ENCODE measurements around the gene SFTPD. TPM values are rescaled to one million over a fixed set of nuclear protein-coding genes. Genes with fewer than 3 reads are reported as not detected.

The SFTPD gene
- total RNA-seq, 2 experiments from 2014 or later, result not detected

DNA sequence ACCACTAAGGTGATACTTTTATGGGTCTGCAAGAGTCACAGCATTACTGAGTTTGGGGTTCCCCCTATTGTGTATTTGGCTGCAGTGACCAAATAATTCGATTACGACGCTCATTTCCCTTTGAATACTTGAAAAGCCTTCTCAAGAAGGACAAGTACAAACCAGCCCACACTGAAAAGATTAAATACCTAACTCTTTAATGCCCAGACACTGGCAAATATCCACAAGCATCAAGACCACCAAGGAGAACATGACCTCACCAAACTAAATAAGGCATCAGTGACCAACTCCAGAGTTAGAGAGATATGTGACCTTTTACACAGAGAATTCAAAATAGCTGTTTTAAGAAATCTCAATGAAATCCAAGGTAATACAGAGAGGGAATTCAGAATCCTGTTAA, 31.8 kb upstream of the SFTPD start:
- H3K36me3 Mint-ChIP-seq (ENCODE audit: low read depth), result no peaks in the 10 kb centered on the region
- intact Hi-C loops (cut with micrococcal nuclease), result loop anchor here (1.0 kb wide), 1 partner anchor 27 kb away; no protein-coding TSS in a partner anchor
- no peaks in the 10 kb centered on the region for H3K9me3 Mint-ChIP-seq
- DNase-seq, result no peak
- no peak overlapping the region for H3K4me3 Mint-ChIP-seq
- peaks cover 38% of the 10 kb centered on the region for H3K27me3 Mint-ChIP-seq (ENCODE audit: low read depth)
- peaks cover 8% of the 10 kb centered on the region for H3K4me1 Mint-ChIP-seq (ENCODE audit: low read depth)
- H3K27ac Mint-ChIP-seq, result no peak overlapping the region
- CTCF ChIA-PET, result no interaction called here

DNA sequence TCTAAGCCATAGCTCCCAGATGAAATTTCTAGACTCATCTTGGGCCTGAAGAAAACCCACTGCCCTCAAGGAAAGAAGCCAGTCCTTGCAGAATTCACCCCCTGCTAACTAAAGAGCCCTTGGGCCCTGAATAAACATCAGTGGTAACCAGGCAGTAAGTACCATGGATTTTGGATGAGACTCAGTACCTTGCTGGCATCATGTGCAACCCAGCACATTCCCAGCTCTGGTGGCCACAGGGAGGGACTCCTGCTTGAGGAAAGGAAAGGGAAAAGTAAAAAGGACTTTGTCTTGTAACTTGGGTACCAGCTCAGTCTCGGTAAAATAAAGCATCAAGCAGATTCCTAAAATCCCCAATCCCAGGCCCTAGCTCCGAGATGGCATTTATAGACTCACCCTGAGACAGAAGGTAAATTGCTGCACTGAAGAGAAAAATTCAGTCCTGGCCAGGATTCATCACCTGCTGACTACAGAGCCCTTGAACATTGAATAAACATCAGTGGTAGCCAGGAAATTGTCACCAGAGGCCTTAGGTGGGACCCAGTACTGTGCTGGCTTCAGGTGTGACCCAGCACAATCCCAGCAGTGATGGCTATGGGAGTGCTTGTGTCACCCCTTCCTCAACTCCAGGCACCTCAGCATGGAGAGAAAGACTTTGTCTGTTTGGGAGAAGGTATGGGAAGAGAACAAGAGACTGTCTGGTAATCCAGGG, 31.2 kb upstream of the SFTPD start:
- CTCF ChIA-PET, result no interaction called here
- Mint-ChIP-seq H3K27ac (no peak overlapping the region), H3K4me1 (ENCODE audit: low read depth) (peaks cover 8% of the 10 kb centered on the region), H3K9me3 (peaks cover 4% of the 10 kb centered on the region), H3K27me3 (ENCODE audit: low read depth) (peaks cover 36% of the 10 kb centered on the region), H3K36me3 (ENCODE audit: low read depth) (no peaks in the 10 kb centered on the region), H3K4me3 (no peak overlapping the region)
- DNase-seq, result no peak
- intact Hi-C loops (cut with micrococcal nuclease), result no loop called here

DNA sequence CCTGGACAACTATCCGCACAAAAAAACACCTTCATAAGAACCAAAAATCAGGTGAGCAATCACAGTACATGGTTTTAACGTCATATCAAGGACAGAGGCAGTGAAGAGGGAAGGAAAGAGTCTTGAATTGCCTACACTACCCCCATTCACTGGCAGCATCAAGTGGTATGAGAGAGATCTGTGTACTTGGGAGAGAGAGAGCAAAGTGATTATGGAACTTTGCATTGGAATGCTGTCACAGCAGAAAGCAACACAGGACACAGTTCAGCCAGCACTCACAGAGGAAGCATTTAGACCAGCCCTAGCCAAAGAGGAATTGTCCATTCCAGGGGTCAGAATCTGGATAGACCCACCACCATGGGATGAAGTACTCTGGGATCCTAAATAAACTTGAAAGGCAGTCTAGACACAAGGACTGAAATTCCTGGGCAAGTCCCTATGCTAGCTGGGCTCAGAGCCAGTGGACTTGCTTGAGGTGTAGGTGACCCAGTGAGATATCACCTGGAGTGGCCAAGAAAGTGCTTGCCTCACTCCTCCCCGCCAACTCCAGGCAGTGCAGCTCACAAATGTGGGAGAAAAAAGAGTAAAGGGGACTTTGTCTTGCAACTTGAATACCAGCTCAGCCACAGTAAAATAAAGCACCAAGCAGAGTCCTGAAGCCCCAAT, 30.5 kb upstream of the SFTPD start:
- no peak overlapping the region for H3K27ac Mint-ChIP-seq
- CTCF ChIA-PET, result no interaction called here
- H3K36me3 Mint-ChIP-seq (ENCODE audit: low read depth), result no peaks in the 10 kb centered on the region
- intact Hi-C loops (cut with micrococcal nuclease), result no loop called here
- H3K4me3 Mint-ChIP-seq, result no peak overlapping the region
- H3K4me1 Mint-ChIP-seq (ENCODE audit: low read depth), result peaks cover 4% of the 10 kb centered on the region
- no peak for DNase-seq
- H3K9me3 Mint-ChIP-seq, result peaks cover 4% of the 10 kb centered on the region
- H3K27me3 Mint-ChIP-seq (ENCODE audit: low read depth), result peaks cover 39% of the 10 kb centered on the region

DNA sequence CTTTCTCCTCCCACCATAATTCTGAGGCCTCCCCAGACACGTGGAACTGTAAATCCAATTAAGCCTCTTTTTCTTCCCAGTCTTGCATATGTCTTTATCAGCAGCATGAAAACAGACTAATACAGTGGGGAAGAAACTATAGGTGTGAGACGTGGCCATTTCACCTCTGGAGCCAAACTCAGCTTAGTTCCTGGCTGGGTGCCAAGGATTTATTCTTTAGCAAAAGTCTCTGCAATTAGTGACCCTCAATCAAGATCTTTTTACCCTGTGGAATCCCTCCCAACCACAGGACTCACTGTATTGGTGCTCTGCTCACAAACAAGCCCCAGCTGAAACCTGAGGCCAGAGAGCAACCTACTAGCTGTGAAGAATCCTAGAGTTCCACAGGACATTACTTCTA, 28.1 kb upstream of the SFTPD start:
- Mint-ChIP-seq H3K4me1 (ENCODE audit: low read depth) (no peaks in the 10 kb centered on the region), H3K27ac (no peak overlapping the region), H3K4me3 (no peak overlapping the region), H3K9me3 (peaks cover 4% of the 10 kb centered on the region), H3K27me3 (ENCODE audit: low read depth) (peaks cover 39% of the 10 kb centered on the region), H3K36me3 (ENCODE audit: low read depth) (no peaks in the 10 kb centered on the region)
- intact Hi-C loops (cut with micrococcal nuclease), result no loop called here
- CTCF ChIA-PET, result no interaction called here
- DNase-seq, result no peak

DNA sequence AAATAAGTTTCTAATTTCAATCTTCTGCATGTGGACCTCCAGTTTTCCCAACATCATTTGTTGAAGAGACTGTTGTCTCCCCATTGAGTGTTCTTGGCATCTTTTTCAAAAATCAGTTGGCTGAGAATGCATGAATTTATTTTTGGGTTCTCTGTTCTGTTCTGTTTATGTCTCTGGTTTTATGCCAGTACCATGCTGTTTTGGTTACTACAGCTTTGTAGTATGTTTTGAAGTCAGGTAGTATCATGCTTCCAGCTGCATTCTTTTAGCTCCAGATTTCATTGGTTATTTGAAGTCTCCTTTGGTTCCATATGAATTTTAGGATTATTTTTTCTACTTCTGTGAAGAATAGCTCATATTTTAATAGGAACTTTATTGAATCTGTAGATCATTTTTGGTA, 21.2 kb upstream of the SFTPD start:
- Mint-ChIP-seq H3K4me1 (ENCODE audit: low read depth) (no peaks in the 10 kb centered on the region), H3K36me3 (ENCODE audit: low read depth) (peaks cover 1% of the 10 kb centered on the region), H3K27me3 (ENCODE audit: low read depth) (peaks cover 20% of the 10 kb centered on the region), H3K27ac (no peak overlapping the region), H3K4me3 (no peak overlapping the region), H3K9me3 (peaks cover 9% of the 10 kb centered on the region)
- CTCF ChIA-PET, result no interaction called here
- intact Hi-C loops (cut with micrococcal nuclease), result no loop called here
- DNase-seq, result no peak

DNA sequence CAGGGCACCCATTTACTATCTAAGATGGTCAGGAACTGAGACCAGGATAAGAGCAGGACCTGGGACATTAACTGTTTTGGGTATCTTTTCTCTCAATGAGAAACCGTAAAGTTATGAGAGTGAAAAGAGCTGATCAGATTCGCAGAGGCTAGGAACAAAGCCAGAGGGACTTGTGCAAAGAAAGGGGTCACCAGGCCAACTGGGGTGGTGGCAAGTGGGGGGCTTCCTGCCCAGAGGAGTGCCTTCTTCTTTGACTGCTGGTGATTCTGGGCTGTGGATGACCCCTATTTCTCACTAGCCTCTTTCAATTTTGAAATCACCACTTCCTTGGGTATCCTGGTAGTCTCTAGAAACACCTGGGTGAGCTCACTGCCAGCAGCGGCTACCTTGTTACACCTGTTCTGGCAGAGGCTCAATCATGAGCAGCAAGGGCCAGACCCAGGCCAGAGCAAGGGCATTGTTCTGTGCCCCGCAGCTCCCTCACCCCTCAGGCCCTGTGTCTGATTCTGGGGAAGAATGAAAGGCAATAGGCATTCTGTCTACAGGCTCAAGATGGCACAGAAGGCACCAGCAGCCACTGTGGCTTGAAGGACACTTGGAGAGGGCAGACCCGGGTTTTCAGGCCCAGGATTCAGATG, 999 bp downstream of the SFTPD start:
- Mint-ChIP-seq H3K27me3 (ENCODE audit: low read depth) (peaks cover 6% of the 10 kb centered on the region), H3K36me3 (ENCODE audit: low read depth) (no peaks in the 10 kb centered on the region), H3K4me3 (no peak overlapping the region), H3K9me3 (peaks cover 7% of the 10 kb centered on the region), H3K27ac (no peak overlapping the region), H3K4me1 (ENCODE audit: low read depth) (no peaks in the 10 kb centered on the region)
- intact Hi-C loops (cut with micrococcal nuclease), result no loop called here
- CTCF ChIA-PET, result interaction anchor here (1.3 kb wide), 1 partner anchor 99 kb away, joined by 3 read pairs; no protein-coding TSS in a partner anchor
- no peak for DNase-seq

DNA sequence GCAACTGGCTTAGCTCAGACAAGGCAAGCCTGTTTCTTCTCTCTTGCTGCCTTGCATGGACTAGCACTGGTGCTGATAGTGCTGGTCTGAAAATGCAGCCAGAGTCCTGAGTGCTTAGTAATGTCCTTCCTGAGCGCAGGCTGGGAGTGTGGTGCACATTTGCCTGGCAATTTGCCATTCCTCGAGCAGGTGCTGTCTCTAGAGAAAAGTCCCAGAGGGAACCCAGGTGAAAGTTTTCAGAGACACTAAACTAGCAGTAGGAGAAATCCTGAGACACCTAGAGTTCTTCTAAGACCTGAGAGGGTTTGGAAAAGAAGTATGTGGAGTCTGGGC, 1.9 kb downstream of the SFTPD start:
- no peaks in the 10 kb centered on the region for H3K4me1 Mint-ChIP-seq (ENCODE audit: low read depth)
- intact Hi-C loops (cut with micrococcal nuclease), result no loop called here
- no peak for DNase-seq
- no peaks in the 10 kb centered on the region for H3K36me3 Mint-ChIP-seq (ENCODE audit: low read depth)
- H3K27me3 Mint-ChIP-seq (ENCODE audit: low read depth), result peaks cover 6% of the 10 kb centered on the region
- H3K9me3 Mint-ChIP-seq, result peaks cover 7% of the 10 kb centered on the region
- no peak overlapping the region for H3K4me3 Mint-ChIP-seq
- CTCF ChIA-PET, result no interaction called here
- H3K27ac Mint-ChIP-seq, result no peak overlapping the region

DNA sequence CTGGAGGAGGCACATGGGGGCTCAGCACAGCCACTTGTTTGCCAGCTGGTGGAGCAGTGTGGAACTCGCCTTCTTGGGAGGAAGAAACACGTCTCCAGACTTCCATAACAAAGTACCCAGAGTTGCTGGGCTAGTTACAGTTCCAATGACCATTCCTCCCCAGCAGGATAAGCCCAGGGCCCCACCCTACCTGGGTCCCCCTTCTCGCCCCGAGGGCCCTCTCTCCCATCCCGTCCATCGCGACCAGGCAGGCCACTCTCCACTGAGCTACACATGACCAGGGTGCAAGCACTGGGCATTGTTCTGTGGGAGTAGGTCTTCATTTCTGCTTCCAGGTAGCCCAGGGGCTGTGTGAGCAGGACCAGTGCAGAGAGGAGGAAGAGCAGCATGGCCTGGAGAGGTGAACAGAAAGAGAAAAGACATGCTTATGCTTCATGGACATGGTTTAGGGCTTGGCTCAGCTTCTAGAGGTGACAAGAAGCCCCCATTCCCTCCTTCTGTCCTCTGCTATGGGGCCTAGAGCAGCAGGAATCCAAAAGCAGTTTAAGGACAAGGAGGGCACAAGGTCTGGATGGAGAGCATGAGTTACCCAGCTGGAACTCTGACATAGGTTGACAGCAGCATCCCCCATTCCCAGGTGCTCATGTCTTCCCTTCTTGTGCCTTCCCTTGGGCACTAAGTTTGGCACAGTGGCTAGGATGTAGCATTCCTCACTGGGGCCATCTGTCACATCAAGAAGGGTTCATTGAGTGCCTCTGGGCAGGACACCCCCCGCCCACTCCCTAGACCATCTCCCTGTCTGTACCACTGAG, 2.4 kb downstream of the SFTPD start:
- H3K9me3 Mint-ChIP-seq, result peaks cover 7% of the 10 kb centered on the region
- H3K27ac Mint-ChIP-seq, result no peak overlapping the region
- intact Hi-C loops (cut with micrococcal nuclease), result no loop called here
- H3K36me3 Mint-ChIP-seq (ENCODE audit: low read depth), result no peaks in the 10 kb centered on the region
- no peaks in the 10 kb centered on the region for H3K4me1 Mint-ChIP-seq (ENCODE audit: low read depth)
- CTCF ChIA-PET, result no interaction called here
- peaks cover 6% of the 10 kb centered on the region for H3K27me3 Mint-ChIP-seq (ENCODE audit: low read depth)
- H3K4me3 Mint-ChIP-seq, result no peak overlapping the region
- DNase-seq, result no peak

DNA sequence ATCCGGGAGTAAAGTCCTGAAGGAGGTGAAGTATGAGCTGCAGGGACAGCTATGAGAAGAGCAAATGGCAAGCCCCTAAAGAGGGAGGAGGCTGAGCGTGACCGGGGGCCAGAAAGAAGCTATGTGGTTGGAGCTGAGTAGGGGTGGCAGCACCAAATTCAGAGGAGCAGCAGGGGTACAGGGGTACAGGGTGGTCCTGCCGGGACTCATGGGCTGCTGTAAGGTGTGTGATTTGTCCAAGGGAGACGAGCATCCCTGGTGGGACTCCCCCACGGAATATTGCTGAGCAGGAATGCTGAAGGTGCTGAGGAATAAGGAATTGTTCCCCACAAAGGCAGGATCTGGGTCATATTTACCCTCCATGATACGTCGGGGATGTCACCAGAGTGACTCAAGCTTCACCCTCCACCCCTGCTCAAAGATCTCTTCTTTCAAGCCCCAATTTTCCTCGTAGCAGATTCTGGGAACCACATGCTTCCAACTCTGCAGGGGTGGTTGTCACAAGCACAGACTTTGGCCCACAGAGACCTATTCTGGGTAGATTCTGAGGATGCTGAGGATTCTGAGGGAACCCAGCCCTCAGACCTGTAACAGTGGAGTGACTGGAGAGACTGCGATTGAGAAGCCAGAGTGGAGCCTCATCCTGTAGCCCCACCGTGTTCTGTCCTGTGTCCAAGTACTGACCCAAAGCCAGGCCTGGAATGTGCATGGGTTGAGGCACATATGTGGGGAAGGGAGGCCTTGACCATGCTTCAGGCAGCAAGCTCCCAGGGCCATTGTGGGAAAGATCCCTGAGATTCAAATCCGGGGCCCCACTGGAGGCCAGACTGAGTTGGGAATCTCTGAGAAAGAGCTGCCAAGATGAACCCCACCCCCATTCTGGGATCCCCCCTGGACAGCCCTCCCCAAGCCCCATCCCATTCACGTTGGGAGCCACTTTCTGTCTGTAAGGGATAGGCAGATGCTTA, 4.2 kb downstream of the SFTPD start:
- intact Hi-C loops (cut with micrococcal nuclease), result no loop called here
- H3K36me3 Mint-ChIP-seq (ENCODE audit: low read depth), result no peaks in the 10 kb centered on the region
- H3K4me1 Mint-ChIP-seq (ENCODE audit: low read depth), result no peaks in the 10 kb centered on the region
- H3K4me3 Mint-ChIP-seq, result no peak overlapping the region
- no peaks in the 10 kb centered on the region for H3K9me3 Mint-ChIP-seq
- H3K27ac Mint-ChIP-seq, result no peak overlapping the region
- DNase-seq, result no peak
- H3K27me3 Mint-ChIP-seq (ENCODE audit: low read depth), result no peaks in the 10 kb centered on the region
- CTCF ChIA-PET, result interaction anchor here (0.6 to 0.7 kb wide), 2 partner anchors 103 to 397 kb away, joined by 3 read pairs; no protein-coding TSS in a partner anchor

DNA sequence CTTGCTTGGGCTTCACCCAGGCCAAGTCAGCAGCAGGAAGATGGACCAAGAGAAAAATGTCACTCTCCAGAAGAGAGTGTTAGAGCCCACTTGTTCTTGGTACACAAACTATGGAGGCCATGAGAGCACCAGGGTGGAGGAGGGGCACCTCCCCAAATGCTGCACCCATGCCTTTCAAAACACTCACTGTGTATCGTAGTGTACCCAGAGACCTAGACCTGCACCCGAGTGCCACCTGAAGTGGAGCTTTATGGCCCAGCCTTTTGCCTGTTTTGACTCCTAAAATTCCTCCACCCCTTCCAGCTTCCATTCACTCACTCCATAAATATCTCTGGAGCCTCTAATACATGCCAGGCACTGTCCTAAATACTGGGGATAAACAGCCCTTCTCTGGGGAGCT, 5.0 kb downstream of the SFTPD start:
- CTCF ChIA-PET, result interaction anchor here (0.7 kb wide), 1 partner anchor 396 kb away, joined by 3 read pairs; no protein-coding TSS in a partner anchor

DNA sequence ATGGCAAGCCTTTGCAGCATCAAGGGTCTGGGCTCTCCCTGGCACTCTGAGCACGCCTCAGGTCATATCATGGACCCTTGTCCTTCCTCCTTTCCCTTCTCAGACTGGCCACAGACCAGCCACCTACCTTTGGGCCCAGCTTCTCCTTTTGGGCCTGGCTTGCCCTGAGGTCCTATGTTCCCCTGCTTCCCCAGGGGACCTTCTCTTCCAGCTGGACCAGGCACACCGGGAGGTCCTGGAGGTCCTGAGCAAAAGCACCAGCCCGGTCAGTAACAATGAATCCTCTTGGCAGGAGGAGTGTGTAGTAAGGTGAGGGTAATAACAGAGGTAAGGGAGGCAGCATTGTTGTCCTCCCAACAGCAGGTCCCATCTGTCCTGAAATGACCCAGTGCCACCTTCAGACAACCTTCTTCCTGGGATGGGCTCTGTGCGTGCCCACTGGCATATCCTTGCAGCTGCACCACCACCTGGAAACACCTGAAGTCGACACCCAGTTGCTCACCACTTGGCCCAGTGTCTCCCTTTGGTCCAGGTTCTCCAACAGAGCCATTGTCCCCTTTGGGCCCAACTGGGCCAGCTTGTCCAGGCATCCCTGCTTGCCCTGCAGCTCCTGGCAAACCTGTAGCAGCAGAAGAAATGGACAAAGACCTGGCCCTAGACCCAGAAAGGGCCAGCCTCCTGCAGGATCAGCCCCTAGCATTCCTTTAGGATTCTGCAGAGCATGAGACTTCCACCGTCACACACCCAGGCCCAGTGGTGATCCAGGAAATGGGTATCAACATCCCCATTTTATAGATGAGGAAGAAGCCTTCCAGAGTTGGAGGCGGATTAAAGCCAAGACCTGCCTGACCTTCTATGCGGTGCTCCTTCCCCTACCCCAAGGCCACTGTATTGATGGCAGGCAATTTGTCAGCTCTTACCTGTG, 6.4 kb downstream of the SFTPD start:
- no peak overlapping the region for H3K4me3 Mint-ChIP-seq
- H3K27me3 Mint-ChIP-seq (ENCODE audit: low read depth), result no peaks in the 10 kb centered on the region
- CTCF ChIA-PET, result no interaction called here
- H3K36me3 Mint-ChIP-seq (ENCODE audit: low read depth), result no peaks in the 10 kb centered on the region
- H3K4me1 Mint-ChIP-seq (ENCODE audit: low read depth), result peaks cover 14% of the 10 kb centered on the region
- intact Hi-C loops (cut with micrococcal nuclease), result no loop called here
- no peaks in the 10 kb centered on the region for H3K9me3 Mint-ChIP-seq
- DNase-seq, result no peak
- H3K27ac Mint-ChIP-seq, result no peak overlapping the region

More for the DNA sequence above, 5.0 kb downstream of the SFTPD start:
- intact Hi-C loops (cut with micrococcal nuclease), result no loop called here
- H3K27ac Mint-ChIP-seq, result no peak overlapping the region
- DNase-seq, result no peak
- no peaks in the 10 kb centered on the region for H3K36me3 Mint-ChIP-seq (ENCODE audit: low read depth)
- H3K27me3 Mint-ChIP-seq (ENCODE audit: low read depth), result no peaks in the 10 kb centered on the region
- H3K4me1 Mint-ChIP-seq (ENCODE audit: low read depth), result peaks cover 6% of the 10 kb centered on the region
- no peak overlapping the region for H3K4me3 Mint-ChIP-seq
- H3K9me3 Mint-ChIP-seq, result no peaks in the 10 kb centered on the region
